Measurements from ENCODE around the gene NAXD. TPM values are rescaled to one million over a fixed set of nuclear protein-coding genes. Genes with fewer than 3 reads are reported as not detected.
A peak's percentile ranks its signal among the peaks of the same experiment; 100 is the strongest.

The NAXD gene
- total and polyA plus RNA-seq, 2 experiments from 2014 or later = 16.9 to 18.5 TPM

DNA sequence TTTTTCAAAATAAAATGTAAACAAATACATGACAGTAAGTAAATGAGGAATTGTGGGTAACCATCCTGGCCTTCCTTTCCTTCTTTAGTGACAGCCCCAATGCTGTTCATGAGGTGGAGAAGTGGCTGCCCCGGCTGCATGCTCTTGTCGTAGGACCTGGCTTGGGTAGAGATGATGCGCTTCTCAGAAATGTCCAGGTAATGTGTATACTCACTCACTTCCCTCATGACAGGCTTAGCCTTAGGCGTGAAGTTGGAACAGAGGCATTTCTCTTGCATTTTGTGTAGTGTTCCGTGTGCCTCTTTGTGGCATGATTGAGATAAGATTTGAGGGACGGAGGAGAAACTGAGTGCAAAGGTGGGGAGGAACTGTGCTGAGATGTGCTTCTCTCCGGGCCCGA is 12.0 kb downstream of the NAXD start (continued):
- TF ChIP-seq REST (IDR thresholded peaks at IDR 0.05; ENCODE audit: unreplicated experiment) (no peak), ZNF331 (CRISPR knock-in tag; IDR thresholded peaks at IDR 0.05; ENCODE audit: low read depth) (no peak), JUNB (IDR thresholded peaks at IDR 0.05; ENCODE audit: unreplicated experiment) (no peak), STAT1 (IDR thresholded peaks at IDR 0.05; ENCODE audit: unreplicated experiment) (no peak), EZH2phosphoT487 (IDR thresholded peaks at IDR 0.05; ENCODE audit: unreplicated experiment) (no peak)

DNA sequence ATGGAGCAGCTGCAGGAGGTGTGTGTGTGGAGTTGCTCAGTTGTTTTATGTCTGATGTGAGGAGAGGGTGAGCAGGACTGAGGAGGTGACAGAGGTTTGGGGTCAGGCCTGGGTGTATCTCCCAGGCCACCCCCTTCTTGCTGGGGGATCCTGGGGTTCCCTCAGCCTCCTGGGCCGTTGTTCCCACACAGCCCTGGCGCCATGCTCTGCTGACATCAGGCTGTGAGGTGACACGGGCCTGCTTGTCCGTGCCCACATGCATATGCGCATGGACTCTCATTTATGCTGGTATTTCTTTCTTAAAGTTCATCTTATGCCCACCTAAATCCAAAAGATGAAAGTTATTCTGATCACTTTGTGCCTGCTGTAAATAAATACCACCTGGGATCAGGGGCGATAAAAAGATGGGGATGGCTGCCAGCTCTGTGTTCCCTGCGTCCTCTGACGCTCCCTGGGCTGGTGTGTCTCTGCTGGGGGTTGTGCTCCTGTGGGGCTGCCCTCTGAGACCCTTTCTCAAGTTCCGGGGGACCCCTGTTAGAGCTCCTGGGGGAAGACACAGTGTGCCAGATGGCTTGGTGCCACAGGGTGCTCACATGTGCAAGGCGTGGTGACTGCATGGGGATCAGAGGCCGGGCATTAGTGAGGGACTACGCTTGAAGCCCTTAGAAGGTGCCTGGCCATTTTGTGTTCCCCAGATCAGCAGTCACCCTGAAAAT is 12.6 kb downstream of the NAXD start:
- Histone ChIP-seq H3F3A (replicated peaks; ENCODE audit: low read depth) (no peaks in the 10 kb centered on the region), H3K36me3 (ENCODE audit: insufficient read depth) (no peaks in the 10 kb centered on the region), H3K4me2 (no peak overlapping the region), H3K4me3 (no peak overlapping the region), H3K27ac (ENCODE audit: low read depth) (no peak overlapping the region), H3K79me2 (replicated peaks; ENCODE audit: insufficient read depth) (peaks cover 88% of the 10 kb centered on the region), H3K9me2 (ENCODE audit: insufficient read depth) (no peaks in the 10 kb centered on the region), H4K20me1 (replicated peaks; ENCODE audit: insufficient read depth) (peaks cover 28% of the 10 kb centered on the region), H3K4me1 (ENCODE audit: insufficient read depth) (no peaks in the 10 kb centered on the region), H3K27me3 (ENCODE audit: insufficient read depth) (no peaks in the 10 kb centered on the region), H2AFZ (no peak overlapping the region)
- peaks cover 54% of the 10 kb centered on the region for H3K36me3 Mint-ChIP-seq (ENCODE audit: low read depth)
- no peak overlapping the region for H3K4me3 Mint-ChIP-seq
- H3K9me3 Mint-ChIP-seq = peaks cover 4% of the 10 kb centered on the region; the same call in 1 of the 3 replicates
- H3K27me3 Mint-ChIP-seq (ENCODE audit: insufficient read depth, low read depth, poor library complexity) = peaks cover 5% of the 10 kb centered on the region
- H3K4me1 Mint-ChIP-seq = peaks cover 9% of the 10 kb centered on the region; the same call in 2 of the 3 replicates
- DNase-seq (ENCODE audit: low spot score) (no peak), ATAC-seq (no peak)
- H3K27ac Mint-ChIP-seq = 0 out of 2 replicates have a peak overlapping the region, but pooled peaks have one; percentile 16
- TF ChIP-seq JUNB (IDR thresholded peaks at IDR 0.05; ENCODE audit: unreplicated experiment) (no peak), POLR2AphosphoS5 (IDR thresholded peaks at IDR 0.05; ENCODE audit: low read depth) (no peak), EZH2phosphoT487 (IDR thresholded peaks at IDR 0.05; ENCODE audit: unreplicated experiment) (no peak), CREB1 (CRISPR knock-in tag; IDR thresholded peaks at IDR 0.05; ENCODE audit: low read depth) (no peak), ZNF331 (CRISPR knock-in tag; IDR thresholded peaks at IDR 0.05; ENCODE audit: low read depth) (no peak), ZNF114 (CRISPR knock-in tag; IDR thresholded peaks at IDR 0.05) (no peak), CTCF (conservative IDR thresholded peaks at IDR 0.05; ENCODE audit: low read depth in 2 of 2) (no peak)
- TF ChIP-seq, protein P1, sequence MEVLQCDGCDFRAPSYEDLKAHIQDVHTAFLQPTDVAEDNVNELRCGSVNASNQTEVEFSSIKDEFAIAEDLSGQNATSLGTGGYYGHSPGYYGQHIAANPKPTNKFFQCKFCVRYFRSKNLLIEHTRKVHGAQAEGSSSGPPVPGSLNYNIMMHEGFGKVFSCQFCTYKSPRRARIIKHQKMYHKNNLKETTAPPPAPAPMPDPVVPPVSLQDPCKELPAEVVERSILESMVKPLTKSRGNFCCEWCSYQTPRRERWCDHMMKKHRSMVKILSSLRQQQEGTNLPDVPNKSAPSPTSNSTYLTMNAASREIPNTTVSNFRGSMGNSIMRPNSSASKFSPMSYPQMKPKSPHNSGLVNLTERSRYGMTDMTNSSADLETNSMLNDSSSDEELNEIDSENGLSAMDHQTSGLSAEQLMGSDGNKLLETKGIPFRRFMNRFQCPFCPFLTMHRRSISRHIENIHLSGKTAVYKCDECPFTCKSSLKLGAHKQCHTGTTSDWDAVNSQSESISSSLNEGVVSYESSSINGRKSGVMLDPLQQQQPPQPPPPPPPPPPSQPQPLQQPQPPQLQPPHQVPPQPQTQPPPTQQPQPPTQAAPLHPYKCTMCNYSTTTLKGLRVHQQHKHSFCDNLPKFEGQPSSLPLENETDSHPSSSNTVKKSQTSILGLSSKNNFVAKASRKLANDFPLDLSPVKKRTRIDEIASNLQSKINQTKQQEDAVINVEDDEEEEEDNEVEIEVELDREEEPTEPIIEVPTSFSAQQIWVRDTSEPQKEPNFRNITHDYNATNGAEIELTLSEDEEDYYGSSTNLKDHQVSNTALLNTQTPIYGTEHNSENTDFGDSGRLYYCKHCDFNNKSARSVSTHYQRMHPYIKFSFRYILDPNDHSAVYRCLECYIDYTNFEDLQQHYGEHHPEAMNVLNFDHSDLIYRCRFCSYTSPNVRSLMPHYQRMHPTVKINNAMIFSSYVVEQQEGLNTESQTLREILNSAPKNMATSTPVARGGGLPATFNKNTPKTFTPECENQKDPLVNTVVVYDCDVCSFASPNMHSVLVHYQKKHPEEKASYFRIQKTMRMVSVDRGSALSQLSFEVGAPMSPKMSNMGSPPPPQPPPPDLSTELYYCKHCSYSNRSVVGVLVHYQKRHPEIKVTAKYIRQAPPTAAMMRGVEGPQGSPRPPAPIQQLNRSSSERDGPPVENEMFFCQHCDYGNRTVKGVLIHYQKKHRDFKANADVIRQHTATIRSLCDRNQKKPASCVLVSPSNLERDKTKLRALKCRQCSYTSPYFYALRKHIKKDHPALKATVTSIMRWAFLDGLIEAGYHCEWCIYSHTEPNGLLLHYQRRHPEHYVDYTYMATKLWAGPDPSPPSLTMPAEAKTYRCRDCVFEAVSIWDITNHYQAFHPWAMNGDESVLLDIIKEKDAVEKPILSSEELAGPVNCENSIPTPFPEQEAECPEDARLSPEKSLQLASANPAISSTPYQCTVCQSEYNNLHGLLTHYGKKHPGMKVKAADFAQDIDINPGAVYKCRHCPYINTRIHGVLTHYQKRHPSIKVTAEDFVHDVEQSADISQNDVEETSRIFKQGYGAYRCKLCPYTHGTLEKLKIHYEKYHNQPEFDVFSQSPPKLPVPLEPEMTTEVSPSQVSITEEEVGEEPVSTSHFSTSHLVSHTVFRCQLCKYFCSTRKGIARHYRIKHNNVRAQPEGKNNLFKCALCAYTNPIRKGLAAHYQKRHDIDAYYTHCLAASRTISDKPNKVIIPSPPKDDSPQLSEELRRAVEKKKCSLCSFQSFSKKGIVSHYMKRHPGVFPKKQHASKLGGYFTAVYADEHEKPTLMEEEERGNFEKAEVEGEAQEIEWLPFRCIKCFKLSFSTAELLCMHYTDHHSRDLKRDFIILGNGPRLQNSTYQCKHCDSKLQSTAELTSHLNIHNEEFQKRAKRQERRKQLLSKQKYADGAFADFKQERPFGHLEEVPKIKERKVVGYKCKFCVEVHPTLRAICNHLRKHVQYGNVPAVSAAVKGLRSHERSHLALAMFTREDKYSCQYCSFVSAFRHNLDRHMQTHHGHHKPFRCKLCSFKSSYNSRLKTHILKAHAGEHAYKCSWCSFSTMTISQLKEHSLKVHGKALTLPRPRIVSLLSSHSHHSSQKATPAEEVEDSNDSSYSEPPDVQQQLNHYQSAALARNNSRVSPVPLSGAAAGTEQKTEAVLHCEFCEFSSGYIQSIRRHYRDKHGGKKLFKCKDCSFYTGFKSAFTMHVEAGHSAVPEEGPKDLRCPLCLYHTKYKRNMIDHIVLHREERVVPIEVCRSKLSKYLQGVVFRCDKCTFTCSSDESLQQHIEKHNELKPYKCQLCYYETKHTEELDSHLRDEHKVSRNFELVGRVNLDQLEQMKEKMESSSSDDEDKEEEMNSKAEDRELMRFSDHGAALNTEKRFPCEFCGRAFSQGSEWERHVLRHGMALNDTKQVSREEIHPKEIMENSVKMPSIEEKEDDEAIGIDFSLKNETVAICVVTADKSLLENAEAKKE (CRISPR knock-in tag; IDR thresholded peaks at IDR 0.05) = no peak

Data from GM23338 (cell line).